GM12874 (cell line): ENCODE results near the gene NOS1AP.

Source experiments
- TF ChIP-seq, protein P1 (sequence below): IDR thresholded peaks from 2 replicates; pipeline ENCODE4 v1.5.1; 2011; ENCODE audit warnings: low read depth, mild to moderate bottlenecking, control low read depth, low read length, moderate library complexity; ENCODE audit not compliant: insufficient read depth

NOS1AP gene

DNA sequence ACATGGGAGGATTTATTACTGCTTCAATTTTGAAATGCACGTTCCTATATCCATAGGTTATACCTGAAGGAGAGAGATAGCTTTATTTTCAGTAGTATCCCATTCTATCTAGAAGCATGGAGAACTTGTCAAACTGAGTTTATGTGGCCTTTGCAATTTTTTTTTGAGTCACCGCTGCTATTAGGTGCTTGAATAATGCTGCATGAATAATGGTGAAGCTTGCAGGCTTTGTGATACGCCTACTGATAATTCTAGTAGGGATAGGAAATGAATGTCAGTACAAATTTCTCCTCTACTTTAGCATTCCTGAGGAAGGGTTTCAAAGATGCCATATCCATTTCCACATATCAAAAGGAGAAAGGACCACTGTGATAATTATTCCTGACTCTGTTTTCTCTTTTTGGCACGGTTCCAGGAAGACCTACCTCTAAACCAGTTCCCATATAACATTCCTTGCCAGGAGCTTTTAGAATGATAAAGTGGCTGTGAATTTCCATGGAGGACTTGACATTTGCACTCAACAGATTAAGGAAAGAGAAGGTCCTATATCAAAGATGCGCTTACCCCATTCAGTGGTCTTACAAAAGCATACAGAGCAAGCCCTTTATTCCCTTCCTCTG lies 223.7 kb downstream of the NOS1AP start:
- TF ChIP-seq, protein P1, sequence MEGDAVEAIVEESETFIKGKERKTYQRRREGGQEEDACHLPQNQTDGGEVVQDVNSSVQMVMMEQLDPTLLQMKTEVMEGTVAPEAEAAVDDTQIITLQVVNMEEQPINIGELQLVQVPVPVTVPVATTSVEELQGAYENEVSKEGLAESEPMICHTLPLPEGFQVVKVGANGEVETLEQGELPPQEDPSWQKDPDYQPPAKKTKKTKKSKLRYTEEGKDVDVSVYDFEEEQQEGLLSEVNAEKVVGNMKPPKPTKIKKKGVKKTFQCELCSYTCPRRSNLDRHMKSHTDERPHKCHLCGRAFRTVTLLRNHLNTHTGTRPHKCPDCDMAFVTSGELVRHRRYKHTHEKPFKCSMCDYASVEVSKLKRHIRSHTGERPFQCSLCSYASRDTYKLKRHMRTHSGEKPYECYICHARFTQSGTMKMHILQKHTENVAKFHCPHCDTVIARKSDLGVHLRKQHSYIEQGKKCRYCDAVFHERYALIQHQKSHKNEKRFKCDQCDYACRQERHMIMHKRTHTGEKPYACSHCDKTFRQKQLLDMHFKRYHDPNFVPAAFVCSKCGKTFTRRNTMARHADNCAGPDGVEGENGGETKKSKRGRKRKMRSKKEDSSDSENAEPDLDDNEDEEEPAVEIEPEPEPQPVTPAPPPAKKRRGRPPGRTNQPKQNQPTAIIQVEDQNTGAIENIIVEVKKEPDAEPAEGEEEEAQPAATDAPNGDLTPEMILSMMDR = no peak

DNA sequence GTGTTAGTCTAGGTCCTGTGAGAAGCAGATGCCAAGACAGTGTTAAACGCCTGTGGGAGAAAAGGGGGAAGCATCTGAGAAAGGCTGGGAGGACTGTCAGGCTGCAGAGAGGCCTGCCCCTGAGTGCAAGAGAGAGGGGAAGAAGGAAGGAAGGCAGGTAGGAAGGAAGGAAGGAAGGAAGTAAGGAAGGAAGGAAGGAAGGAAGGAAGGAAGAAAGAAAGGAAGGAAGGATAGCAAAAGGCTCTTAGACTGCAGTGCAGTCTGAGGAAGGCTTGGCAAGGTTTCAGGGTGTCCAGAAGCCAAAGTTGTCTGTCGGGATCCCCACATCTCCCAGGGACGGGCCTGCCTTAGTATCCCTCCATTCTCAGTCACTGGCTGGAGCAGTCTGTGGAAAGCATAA lies 224.5 kb downstream of the NOS1AP start:
- TF ChIP-seq, protein P1 = no peak

DNA sequence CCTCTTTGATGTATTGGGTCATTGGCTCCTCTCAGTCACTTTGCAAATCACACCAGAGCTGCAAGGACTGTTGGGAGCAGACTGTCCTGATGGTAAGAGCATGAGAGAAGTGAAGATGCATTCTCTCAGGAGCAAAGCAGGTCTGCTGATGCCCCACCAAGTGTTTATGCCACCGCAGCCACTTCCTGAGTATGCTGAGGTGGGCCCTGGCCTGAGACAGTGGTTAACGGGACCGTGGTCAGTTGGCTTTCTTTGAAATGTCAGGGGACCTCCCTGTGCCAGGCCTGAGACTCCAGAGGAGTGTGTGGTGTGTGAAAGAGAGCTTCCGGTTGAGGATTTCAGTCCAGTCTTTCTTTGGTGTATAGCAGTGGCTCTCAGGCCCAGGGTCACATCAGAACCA lies 227.7 kb downstream of the NOS1AP start:
- TF ChIP-seq, protein P1 = no peak

DNA sequence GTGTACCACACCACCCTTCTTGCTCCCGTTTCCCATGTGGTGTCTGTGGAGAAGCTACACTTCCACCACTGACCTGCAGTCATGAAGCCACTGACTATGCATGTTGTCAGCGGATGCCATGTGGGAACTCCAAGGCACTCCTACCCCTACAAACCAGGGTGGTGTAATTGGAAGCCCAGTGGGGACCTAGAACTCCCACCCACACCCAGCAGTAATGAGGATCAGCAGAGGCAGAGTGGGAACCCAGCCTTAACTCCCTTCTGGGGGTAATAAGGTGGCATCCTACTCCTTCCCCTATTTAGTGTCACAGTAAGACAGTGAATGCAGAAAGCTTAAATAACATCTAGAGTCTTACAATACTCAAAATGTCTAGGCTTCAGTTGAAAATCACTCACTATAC lies 228.8 kb downstream of the NOS1AP start:
- TF ChIP-seq, protein P1 = no peak

DNA sequence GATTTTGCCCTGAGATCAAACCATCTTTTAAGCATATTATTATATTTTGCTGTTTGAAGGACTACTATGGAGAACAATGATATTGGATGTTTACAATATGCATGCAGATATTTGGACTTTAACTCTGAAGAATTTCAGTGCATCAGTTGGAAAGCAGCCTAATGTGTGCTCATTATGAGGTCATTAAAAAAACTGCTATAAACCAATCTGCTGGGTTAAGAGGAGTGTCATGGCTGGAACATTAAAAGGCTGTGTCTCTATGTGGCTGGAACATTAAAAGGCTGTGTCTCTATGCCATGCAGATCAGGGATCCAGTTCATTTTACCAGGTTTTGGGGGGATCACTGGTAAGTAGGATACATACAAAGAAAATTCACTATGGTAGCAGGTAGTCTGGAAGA lies 229.5 kb downstream of the NOS1AP start:
- TF ChIP-seq, protein P1 = no peak

DNA sequence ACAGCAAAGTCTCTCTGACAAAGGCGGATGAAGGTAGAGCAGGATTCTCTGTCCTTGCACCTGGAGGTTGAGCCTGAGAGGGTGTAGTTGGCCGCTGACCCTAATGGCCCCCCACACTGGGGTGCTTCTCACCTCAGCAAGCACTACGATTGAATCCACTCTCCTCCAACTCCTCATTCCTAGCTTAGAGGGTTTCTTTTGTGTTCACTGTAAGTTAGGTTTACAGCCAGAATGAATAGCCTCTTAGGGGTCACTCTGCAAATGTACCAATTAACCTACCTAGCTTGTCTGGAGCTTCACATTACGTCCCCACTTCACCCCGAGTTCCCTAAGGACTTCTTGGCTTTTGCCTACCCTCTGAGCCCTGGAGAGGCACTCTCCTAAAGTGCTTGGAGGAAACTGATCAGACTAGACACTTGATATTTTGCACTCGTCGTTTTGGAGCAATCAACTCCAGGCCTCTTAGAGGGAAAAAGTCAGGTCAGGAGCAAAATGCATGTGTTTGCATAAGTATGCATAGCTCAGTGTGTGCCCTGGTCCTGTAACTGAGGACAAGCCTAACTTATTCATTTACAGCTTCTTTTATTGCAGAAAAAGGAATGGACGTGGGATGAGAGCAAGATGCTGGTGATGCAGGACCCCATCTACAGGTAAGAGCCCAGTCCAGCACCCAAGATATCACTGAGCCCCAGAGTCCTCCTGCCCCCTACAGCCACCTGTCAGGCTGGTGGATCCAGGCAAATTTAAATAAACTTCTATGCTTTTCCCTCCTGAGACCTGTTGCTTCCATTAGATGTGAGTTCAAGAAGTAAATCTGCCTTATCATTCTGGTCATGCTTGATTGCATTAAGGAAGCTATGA lies 230.8 kb downstream of the NOS1AP start:
- TF ChIP-seq, protein P1 = no peak

DNA sequence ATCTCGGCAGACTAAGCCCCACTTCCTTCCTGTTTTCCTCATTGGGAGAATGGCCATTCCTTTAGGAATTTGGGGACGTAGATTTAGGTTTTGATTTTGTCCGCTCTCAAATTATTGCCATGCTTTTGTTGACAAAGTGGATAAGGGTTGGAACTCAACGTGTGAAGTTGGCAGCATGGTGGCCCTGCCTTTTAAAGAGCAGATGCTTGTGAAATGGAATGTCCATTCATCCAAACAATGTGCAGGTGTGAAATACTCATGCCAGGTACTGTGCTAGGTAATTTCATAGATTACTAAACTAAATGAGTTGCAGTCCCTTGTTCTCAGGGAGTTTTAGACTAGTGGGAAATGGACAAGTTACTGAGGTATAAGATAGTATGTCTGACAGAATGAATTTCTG lies 232.2 kb downstream of the NOS1AP start:
- TF ChIP-seq, protein P1 = no peak
